Skeletal muscle cell (primary cell): ENCODE measurements around the gene ANGPTL2.

Experiments
- DNase-seq: peaks from one replicate; pipeline ENCODE4 v3.0.0-alpha.2; 2010; ENCODE audit warnings: low read depth
- H3K4me3 ChIP-seq: 2 replicates; pipeline ENCODE4 v1.5.1; 2011; ENCODE audit warnings: low read depth, mild to moderate bottlenecking, control low read depth, low read length, moderate library complexity

ANGPTL2 gene

GRCh38 chr9:127124792-127125191 is 2.4 kb upstream of the ANGPTL2 start:
- no peak overlapping the region for H3K4me3 ChIP-seq
- no peak for DNase-seq

GRCh38 chr9:127124111-127124531 is 1.7 kb upstream of the ANGPTL2 start:
- H3K4me3 ChIP-seq = no peak overlapping the region
- DNase-seq = no peak

- DNase-seq = no peak
- peak overlapping the region; percentile 62 for H3K4me3 ChIP-seq
Measured at GRCh38 chr9:127123064-127123890, 842 bp upstream of the ANGPTL2 start.

- no peak for DNase-seq
- H3K4me3 ChIP-seq = peak overlapping the region; percentile 62
Measured at GRCh38 chr9:127121628-127122175, 733 bp downstream of the ANGPTL2 start.

- H3K4me3 ChIP-seq = no peak overlapping the region
- no peak for DNase-seq
Measured at GRCh38 chr9:127119320-127119709, 3.1 kb downstream of the ANGPTL2 start.

- no peak for DNase-seq
- H3K4me3 ChIP-seq = no peak overlapping the region
Measured at GRCh38 chr9:127118597-127119319, 3.7 kb downstream of the ANGPTL2 start.

GRCh38 chr9:127117801-127118200 is 4.6 kb downstream of the ANGPTL2 start:
- no peak overlapping the region for H3K4me3 ChIP-seq
- no peak for DNase-seq

GRCh38 chr9:127116957-127117356 is 5.5 kb downstream of the ANGPTL2 start:
- DNase-seq = no peak
- no peak overlapping the region for H3K4me3 ChIP-seq

GRCh38 chr9:127116088-127116726 is 6.2 kb downstream of the ANGPTL2 start:
- no peak for DNase-seq
- no peak overlapping the region for H3K4me3 ChIP-seq

- no peak for DNase-seq
- H3K4me3 ChIP-seq = no peak overlapping the region
Measured at GRCh38 chr9:127114606-127115005, 7.8 kb downstream of the ANGPTL2 start.

- no peak for DNase-seq
- no peak overlapping the region for H3K4me3 ChIP-seq
Measured at GRCh38 chr9:127113191-127113972, 9.1 kb downstream of the ANGPTL2 start.

- H3K4me3 ChIP-seq = no peak overlapping the region
- no peak for DNase-seq
Measured at GRCh38 chr9:127112735-127113161, 9.7 kb downstream of the ANGPTL2 start.

GRCh38 chr9:127112056-127112455 is 10.4 kb downstream of the ANGPTL2 start:
- DNase-seq = no peak
- H3K4me3 ChIP-seq = no peak overlapping the region

GRCh38 chr9:127109212-127109711 is 13.2 kb downstream of the ANGPTL2 start:
- no peak overlapping the region for H3K4me3 ChIP-seq
- DNase-seq = no peak

GRCh38 chr9:127107929-127108876 is 14.2 kb downstream of the ANGPTL2 start:
- DNase-seq = no peak
- no peak overlapping the region for H3K4me3 ChIP-seq

GRCh38 chr9:127107171-127107928 is 15.1 kb downstream of the ANGPTL2 start:
- H3K4me3 ChIP-seq = no peak overlapping the region
- DNase-seq = no peak

GRCh38 chr9:127106466-127106855 is 16.0 kb downstream of the ANGPTL2 start:
- no peak overlapping the region for H3K4me3 ChIP-seq
- no peak for DNase-seq
